Fibroblast of the aortic adventitia (primary cell): ENCODE measurements around the gene CD300H. TPM values are rescaled to one million over a fixed set of nuclear protein-coding genes. Genes with fewer than 3 reads are reported as not detected.
"Not testable (repeated sequence)": the region's sequence is repeated elsewhere in the genome, so short reads cannot be mapped to it uniquely, and the experiment has no call there.

Experiments used
- DNase-seq: peaks from one replicate; pipeline ENCODE4 v3.0.0-alpha.2; 2010; ENCODE audit warnings: low read depth
- H3K4me3 ChIP-seq: 2 replicates; pipeline ENCODE4 v1.5.1; 2011; ENCODE audit warnings: low read depth, mild to moderate bottlenecking, control low read depth, low read length, moderate library complexity
- total RNA-seq: library from RNA; depleted of rRNA; stranded (reverse); fragments of >200 nt; gene quantifications from 2 replicates; pipeline ENCODE4 v1.2.3, GENCODE V29; 2012; ENCODE audit warnings: low replicate concordance
- TF ChIP-seq, protein P1 (sequence below): IDR thresholded peaks from 2 replicates; pipeline ENCODE4 v1.5.1; 2011; ENCODE audit warnings: mild to moderate bottlenecking, low read length, control low read depth, inconsistent platforms; ENCODE audit not compliant: insufficient read depth

CD300H gene
- total RNA-seq, 1 donor, result not detected

GRCh38 chr17:74524653-74525464 lies 42.5 kb downstream of the CD300H start:
- TF ChIP-seq, protein P1, sequence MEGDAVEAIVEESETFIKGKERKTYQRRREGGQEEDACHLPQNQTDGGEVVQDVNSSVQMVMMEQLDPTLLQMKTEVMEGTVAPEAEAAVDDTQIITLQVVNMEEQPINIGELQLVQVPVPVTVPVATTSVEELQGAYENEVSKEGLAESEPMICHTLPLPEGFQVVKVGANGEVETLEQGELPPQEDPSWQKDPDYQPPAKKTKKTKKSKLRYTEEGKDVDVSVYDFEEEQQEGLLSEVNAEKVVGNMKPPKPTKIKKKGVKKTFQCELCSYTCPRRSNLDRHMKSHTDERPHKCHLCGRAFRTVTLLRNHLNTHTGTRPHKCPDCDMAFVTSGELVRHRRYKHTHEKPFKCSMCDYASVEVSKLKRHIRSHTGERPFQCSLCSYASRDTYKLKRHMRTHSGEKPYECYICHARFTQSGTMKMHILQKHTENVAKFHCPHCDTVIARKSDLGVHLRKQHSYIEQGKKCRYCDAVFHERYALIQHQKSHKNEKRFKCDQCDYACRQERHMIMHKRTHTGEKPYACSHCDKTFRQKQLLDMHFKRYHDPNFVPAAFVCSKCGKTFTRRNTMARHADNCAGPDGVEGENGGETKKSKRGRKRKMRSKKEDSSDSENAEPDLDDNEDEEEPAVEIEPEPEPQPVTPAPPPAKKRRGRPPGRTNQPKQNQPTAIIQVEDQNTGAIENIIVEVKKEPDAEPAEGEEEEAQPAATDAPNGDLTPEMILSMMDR, result no peak
- H3K4me3 ChIP-seq, result no peak overlapping the region
- DNase-seq, result no peak

DNA sequence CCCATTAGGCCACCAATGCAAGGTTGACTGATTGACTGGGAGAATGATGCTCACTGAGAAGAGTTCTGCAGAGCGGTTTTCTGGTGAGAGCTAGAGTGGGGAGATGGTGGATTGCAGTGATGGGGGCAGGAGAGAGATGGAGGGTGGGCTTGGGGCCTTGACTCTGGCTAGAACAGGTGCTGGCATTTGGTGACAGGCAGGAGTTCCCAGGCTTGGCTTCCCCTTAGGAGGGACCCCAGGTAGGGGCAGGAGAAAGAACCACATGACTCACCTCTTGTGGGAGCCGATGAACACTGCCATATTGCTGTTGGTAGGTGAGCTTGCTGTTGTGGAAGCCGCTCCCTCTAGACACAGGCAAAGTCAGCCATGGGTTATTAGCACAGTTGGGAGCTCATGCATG lies 44.0 kb downstream of the CD300H start:
- no peak for DNase-seq
- TF ChIP-seq, protein P1, result no peak
- no peak overlapping the region for H3K4me3 ChIP-seq

DNA sequence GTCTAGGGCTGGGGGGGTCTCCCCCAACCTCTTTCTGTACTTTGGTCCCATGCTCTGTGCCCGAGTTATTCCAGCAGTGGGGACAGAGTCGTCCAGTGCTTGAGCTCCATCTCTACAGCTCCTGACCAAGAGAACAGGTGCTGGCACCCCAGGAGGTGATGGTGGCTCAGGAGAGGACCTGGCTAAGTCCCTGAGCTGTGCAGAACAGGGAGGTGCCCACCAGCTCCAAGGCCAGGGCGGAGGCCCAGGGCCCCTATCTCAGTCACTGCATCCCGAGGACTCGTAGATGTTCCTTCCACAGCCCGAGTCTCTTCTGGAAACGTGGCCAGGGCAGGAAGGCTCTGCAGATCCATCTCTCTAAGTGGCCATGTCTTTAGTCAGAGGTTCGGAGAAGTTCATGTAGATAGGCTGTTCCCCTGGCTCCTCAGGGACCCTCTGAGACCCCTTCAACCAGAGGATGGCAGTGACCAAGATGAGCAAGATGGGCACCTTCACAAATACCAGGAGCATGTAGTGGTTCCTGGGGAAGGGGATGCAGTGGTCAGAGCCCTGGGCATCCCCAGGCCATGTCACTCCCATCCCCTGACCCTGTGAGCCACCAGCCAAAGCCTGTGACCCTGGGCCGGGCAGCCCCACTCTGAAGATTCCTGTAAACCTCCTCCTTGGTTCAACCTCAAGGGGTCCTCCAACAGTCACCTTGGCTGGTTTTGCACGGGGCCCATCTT lies 44.8 kb downstream of the CD300H start:
- no peak for DNase-seq
- H3K4me3 ChIP-seq, result no peak overlapping the region
- TF ChIP-seq, protein P1, result no peak

- no peak overlapping the region for H3K4me3 ChIP-seq
- TF ChIP-seq, protein P1, result no peak
- DNase-seq, result no peak
These were observed 45.6 kb downstream of the CD300H start for GRCh38 chr17:74521701-74522201.

- no peak overlapping the region for H3K4me3 ChIP-seq
- TF ChIP-seq, protein P1, result no peak
- no peak for DNase-seq
These were observed 46.4 kb downstream of the CD300H start for GRCh38 chr17:74520790-74521480.

DNA sequence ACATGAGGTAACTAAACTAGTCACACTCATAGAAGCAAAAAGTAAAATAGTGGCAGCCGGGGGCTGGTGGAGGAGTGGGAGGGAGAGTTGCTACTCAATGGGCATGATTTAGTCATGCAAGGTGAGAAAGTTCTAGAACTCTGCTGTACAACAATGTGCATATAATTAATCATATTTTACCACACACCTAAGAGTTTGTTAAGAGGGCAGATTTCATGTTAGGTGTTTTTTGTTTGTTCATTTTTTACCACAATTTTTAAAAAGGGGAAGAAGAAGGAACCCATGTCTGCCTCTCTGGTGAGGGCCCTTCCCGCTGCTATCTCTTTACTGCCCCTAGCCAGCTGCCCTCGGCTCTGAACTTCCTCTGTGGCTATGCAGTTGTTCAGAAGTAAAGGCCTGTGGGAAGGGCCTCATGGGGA lies 47.3 kb downstream of the CD300H start:
- no peak for DNase-seq
- no peak overlapping the region for H3K4me3 ChIP-seq
- TF ChIP-seq, protein P1, result no peak

- H3K4me3 ChIP-seq, DNase-seq: not testable (repeated sequence)
These were observed 48.8 kb downstream of the CD300H start for GRCh38 chr17:74518413-74518981.
